ENCODE measurements around the gene EIF5.
A peak's percentile ranks its signal among the peaks of the same experiment; 100 is the strongest.
"Not testable (repeated sequence)": the region's sequence is repeated elsewhere in the genome, so short reads cannot be mapped to it uniquely, and the experiment has no call there.

Gene EIF5

DNA sequence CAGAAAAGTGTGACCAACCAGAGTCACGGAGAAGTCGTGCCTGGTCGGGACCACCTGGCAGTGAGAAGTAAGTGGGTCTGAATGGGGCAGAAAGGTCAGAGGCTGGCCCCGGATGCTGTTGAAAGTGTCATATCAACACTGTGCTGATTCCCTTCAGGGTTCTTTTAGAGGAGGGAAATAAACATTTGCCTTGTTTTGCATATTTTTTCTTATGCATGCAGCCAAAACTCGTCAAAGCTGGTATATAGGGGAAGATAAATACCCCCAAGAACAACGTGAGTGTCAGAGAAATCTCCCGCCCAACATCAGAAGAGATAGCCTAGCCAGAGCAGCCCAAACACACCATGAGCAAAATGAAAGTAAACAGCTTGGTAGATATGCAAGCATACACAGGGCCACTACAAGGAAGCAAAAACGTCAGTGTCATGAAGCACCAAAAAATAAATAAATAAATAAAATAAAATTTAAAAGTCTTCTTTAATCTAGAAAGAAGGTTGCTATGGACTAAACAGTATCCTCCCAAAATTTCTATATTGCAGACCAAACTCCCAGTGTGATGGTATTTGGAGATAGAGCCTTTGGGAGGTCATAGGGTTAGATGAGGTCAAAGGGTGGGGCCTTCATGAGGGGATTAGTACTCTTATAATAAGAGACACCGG, 22.1 kb downstream of the EIF5 start:
- H4K20me1 ChIP-seq (ENCODE audit: control insufficient read depth, insufficient read depth, low read depth, low read length): no peaks in the 10 kb centered on the region
- no peak overlapping the region for H3K27ac ChIP-seq (ENCODE audit: low read depth, low read length)
- TF ChIP-seq, protein P1, sequence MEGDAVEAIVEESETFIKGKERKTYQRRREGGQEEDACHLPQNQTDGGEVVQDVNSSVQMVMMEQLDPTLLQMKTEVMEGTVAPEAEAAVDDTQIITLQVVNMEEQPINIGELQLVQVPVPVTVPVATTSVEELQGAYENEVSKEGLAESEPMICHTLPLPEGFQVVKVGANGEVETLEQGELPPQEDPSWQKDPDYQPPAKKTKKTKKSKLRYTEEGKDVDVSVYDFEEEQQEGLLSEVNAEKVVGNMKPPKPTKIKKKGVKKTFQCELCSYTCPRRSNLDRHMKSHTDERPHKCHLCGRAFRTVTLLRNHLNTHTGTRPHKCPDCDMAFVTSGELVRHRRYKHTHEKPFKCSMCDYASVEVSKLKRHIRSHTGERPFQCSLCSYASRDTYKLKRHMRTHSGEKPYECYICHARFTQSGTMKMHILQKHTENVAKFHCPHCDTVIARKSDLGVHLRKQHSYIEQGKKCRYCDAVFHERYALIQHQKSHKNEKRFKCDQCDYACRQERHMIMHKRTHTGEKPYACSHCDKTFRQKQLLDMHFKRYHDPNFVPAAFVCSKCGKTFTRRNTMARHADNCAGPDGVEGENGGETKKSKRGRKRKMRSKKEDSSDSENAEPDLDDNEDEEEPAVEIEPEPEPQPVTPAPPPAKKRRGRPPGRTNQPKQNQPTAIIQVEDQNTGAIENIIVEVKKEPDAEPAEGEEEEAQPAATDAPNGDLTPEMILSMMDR (IDR thresholded peaks at IDR 0.05; ENCODE audit: low read depth, low read length, poor library complexity, severe bottlenecking): no peak
- no peak for TF ChIP-seq EZH2phosphoT487 (IDR thresholded peaks at IDR 0.05; ENCODE audit: borderline replicate concordance, low read length)
- no peaks in the 10 kb centered on the region for H3F3A ChIP-seq (ENCODE audit: control insufficient read depth, insufficient read depth)
- peaks cover 43% of the 10 kb centered on the region for H3K4me1 ChIP-seq (ENCODE audit: control insufficient read depth, low read length)
- no peak overlapping the region for H3K4me3 ChIP-seq (ENCODE audit: low read length)
- peaks cover 5% of the 10 kb centered on the region; the same call in 1 of the 2 replicates for H3K9me3 ChIP-seq (ENCODE audit: control insufficient read depth, insufficient read depth, low read length)
- peak overlapping the region; percentile 29; the same call in 1 of the 2 replicates for H3K4me2 ChIP-seq (ENCODE audit: low read length)
- no peaks in the 10 kb centered on the region for H3K36me3 ChIP-seq (ENCODE audit: control insufficient read depth, low read length)
- H3K79me2 ChIP-seq (ENCODE audit: control insufficient read depth, low read length): no peaks in the 10 kb centered on the region
- H3K27me3 ChIP-seq (ENCODE audit: control insufficient read depth, low read length): no peaks in the 10 kb centered on the region
- H3K9me2 ChIP-seq (replicated peaks; ENCODE audit: control insufficient read depth, low read length): no peaks in the 10 kb centered on the region

DNA sequence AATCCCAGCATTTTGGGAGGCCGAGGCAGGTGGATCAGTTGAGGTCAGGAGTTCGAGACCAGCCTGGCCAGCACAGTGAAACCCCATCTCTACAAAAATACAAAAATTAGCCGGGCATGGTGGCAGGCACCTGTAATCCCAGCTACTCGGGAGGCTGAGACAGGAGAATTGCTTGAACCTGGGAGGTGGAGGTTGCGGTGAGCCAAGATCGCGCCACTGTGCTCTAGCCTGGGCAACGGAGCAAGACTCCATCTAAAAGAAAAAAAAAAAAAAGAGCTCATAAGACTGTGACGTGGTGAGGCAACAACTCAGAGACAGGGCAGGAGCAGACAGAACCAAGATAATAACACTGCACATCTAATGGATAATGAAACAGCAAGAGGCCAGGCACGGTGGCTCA, 23.5 kb downstream of the EIF5 start:
- H3F3A ChIP-seq (ENCODE audit: control insufficient read depth, insufficient read depth): not testable (repeated sequence)

GRCh38 chr14:103360548-103360947, 26.5 kb downstream of the EIF5 start:
- H3K27me3 ChIP-seq (ENCODE audit: control insufficient read depth, low read length): no peaks in the 10 kb centered on the region

More for the DNA sequence above, 23.5 kb downstream of the EIF5 start:
- H3K9me2 ChIP-seq (replicated peaks; ENCODE audit: control insufficient read depth, low read length); H4K20me1 ChIP-seq (ENCODE audit: control insufficient read depth, insufficient read depth, low read depth, low read length); H3K4me3 ChIP-seq (ENCODE audit: low read length); H3K79me2 ChIP-seq (ENCODE audit: control insufficient read depth, low read length); H3K27me3 ChIP-seq (ENCODE audit: control insufficient read depth, low read length); H3K36me3 ChIP-seq (ENCODE audit: control insufficient read depth, low read length): not testable (repeated sequence)
- peaks cover 43% of the 10 kb centered on the region for H3K4me1 ChIP-seq (ENCODE audit: control insufficient read depth, low read length)
- peak overlapping the region; percentile 44 for H3K4me2 ChIP-seq (ENCODE audit: low read length)
- peak overlapping the region; percentile 46 for H3K27ac ChIP-seq (ENCODE audit: low read depth, low read length)
- peaks cover 12% of the 10 kb centered on the region; the same call in 1 of the 2 replicates for H3K9me3 ChIP-seq (ENCODE audit: control insufficient read depth, insufficient read depth, low read length)

DNA sequence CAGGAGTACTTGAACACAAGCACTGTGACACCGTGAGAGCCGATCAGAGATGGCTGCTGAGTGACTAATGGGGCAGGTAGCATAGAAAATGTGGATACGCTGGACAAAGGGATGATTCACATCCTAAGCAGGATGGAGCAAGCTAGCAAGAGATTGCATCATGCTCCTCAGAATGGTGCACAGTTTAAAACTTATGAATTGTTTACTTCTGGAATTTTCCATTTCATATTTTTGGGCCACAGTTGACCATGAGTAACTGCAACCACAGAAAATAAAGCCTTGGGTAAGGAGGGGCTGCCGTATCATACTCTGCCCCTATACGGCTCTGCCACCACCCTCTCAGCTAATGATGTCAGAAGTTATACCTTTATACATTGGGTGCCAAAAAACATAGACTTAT, 27.8 kb downstream of the EIF5 start:
- Histone ChIP-seq H3K27me3 (ENCODE audit: control insufficient read depth, low read length) (no peaks in the 10 kb centered on the region), H3K36me3 (ENCODE audit: control insufficient read depth, low read length) (no peaks in the 10 kb centered on the region), H3K79me2 (ENCODE audit: control insufficient read depth, low read length) (no peaks in the 10 kb centered on the region), H3K4me3 (ENCODE audit: low read length) (no peak overlapping the region), H3F3A (ENCODE audit: control insufficient read depth, insufficient read depth) (no peaks in the 10 kb centered on the region), H3K27ac (ENCODE audit: low read depth, low read length) (no peak overlapping the region), H3K4me2 (ENCODE audit: low read length) (no peak overlapping the region), H4K20me1 (ENCODE audit: control insufficient read depth, insufficient read depth, low read depth, low read length) (no peaks in the 10 kb centered on the region), H3K9me2 (replicated peaks; ENCODE audit: control insufficient read depth, low read length) (no peaks in the 10 kb centered on the region), H3K4me1 (ENCODE audit: control insufficient read depth, low read length) (peaks cover 31% of the 10 kb centered on the region), H3K9me3 (ENCODE audit: control insufficient read depth, insufficient read depth, low read length) (peaks cover 17% of the 10 kb centered on the region; the same call in 1 of the 2 replicates)
- TF ChIP-seq, protein P1 (IDR thresholded peaks at IDR 0.05; ENCODE audit: low read depth, low read length, poor library complexity, severe bottlenecking): no peak
- TF ChIP-seq EZH2phosphoT487 (IDR thresholded peaks at IDR 0.05; ENCODE audit: borderline replicate concordance, low read length): no peak

More at GRCh38 chr14:103360548-103360947, 26.5 kb downstream of the EIF5 start:
- peaks cover 43% of the 10 kb centered on the region for H3K4me1 ChIP-seq (ENCODE audit: control insufficient read depth, low read length)
- H3F3A ChIP-seq (ENCODE audit: control insufficient read depth, insufficient read depth): no peaks in the 10 kb centered on the region
- peaks cover 17% of the 10 kb centered on the region; the same call in 1 of the 2 replicates for H3K9me3 ChIP-seq (ENCODE audit: control insufficient read depth, insufficient read depth, low read length)
- TF ChIP-seq EZH2phosphoT487 (IDR thresholded peaks at IDR 0.05; ENCODE audit: borderline replicate concordance, low read length): no peak
- TF ChIP-seq, protein P1 (IDR thresholded peaks at IDR 0.05; ENCODE audit: low read depth, low read length, poor library complexity, severe bottlenecking): no peak
- H3K4me3 ChIP-seq (ENCODE audit: low read length): no peak overlapping the region
- no peaks in the 10 kb centered on the region for H3K79me2 ChIP-seq (ENCODE audit: control insufficient read depth, low read length)
- no peak overlapping the region for H3K4me2 ChIP-seq (ENCODE audit: low read length)
- H3K27ac ChIP-seq (ENCODE audit: low read depth, low read length): no peak overlapping the region
- no peaks in the 10 kb centered on the region for H3K9me2 ChIP-seq (replicated peaks; ENCODE audit: control insufficient read depth, low read length)
- no peaks in the 10 kb centered on the region for H3K36me3 ChIP-seq (ENCODE audit: control insufficient read depth, low read length)
- no peaks in the 10 kb centered on the region for H4K20me1 ChIP-seq (ENCODE audit: control insufficient read depth, insufficient read depth, low read depth, low read length)
